CD4-positive, CD25-positive, alpha-beta regulatory T cell (primary cell): ENCODE measurements around the gene LIPA. TPM values are rescaled to one million over a fixed set of nuclear protein-coding genes. Genes with fewer than 3 reads are reported as not detected.
A peak's percentile ranks its signal among the peaks of the same experiment; 100 is the strongest.

Experiments used
- ATAC-seq, 2 donors: fragments of 150-1000 bp; cut with Tn5 transposase; one replicate each; pipeline ENCODE4 v1.10.0; 2021; ENCODE audit warnings: low read depth in 2 of 2, moderate number of reproducible peaks in 2 of 2, moderate library complexity in 1 of 2
- DNase-seq, 3 donors: peaks; one replicate each; pipeline versions ENCODE4 v3.0.0 to v3.0.0-alpha.2; 2012 to 2022; ENCODE audit warnings: mixed read lengths in 1 of 3
- H3K27ac ChIP-seq: one replicate; pipeline ENCODE4 v1.7.0; 2013; ENCODE audit warnings: mild to moderate bottlenecking, low read length; ENCODE audit not compliant: insufficient read depth, poor library complexity, severe bottlenecking
- H3K27me3 ChIP-seq: one replicate; pipeline ENCODE4 v1.7.0; 2013; ENCODE audit warnings: low read length; ENCODE audit not compliant: control insufficient read depth, insufficient read depth
- H3K36me3 ChIP-seq: one replicate; pipeline ENCODE4 v1.7.0; 2013; ENCODE audit warnings: mild to moderate bottlenecking, low read length, moderate library complexity; ENCODE audit not compliant: control insufficient read depth, insufficient read depth
- H3K4me1 ChIP-seq: 2 replicates; pipeline ENCODE4 v1.7.0; 2013; ENCODE audit warnings: mild to moderate bottlenecking, low read length; ENCODE audit not compliant: insufficient read depth, control insufficient read depth, poor library complexity, severe bottlenecking
- H3K4me3 ChIP-seq: one replicate; pipeline ENCODE4 v1.7.0; 2013; ENCODE audit warnings: low read depth, mild to moderate bottlenecking, low read length, moderate library complexity
- H3K9me3 ChIP-seq, 2 experiments: 1 replicate in 1 of 2; 2 replicates in 1 of 2; pipeline ENCODE4 v1.7.0; 2013; ENCODE audit warnings: low read length in 2 of 2, mild to moderate bottlenecking in 1 of 2, moderate library complexity in 1 of 2; ENCODE audit not compliant: control insufficient read depth in 2 of 2
- H3K27ac Mint-ChIP-seq, 3 donors: one replicate each; pipeline ENCODE4 v1.8.0; 2020 to 2022; ENCODE audit warnings: mild to moderate bottlenecking in 3 of 3, mixed read lengths in 3 of 3, moderate library complexity in 2 of 3
- H3K27me3 Mint-ChIP-seq: one replicate; pipeline ENCODE4 v1.8.0; 2022; ENCODE audit warnings: mild to moderate bottlenecking, mixed read lengths
- H3K36me3 Mint-ChIP-seq: one replicate; pipeline ENCODE4 v1.8.0; 2020; ENCODE audit warnings: mixed read lengths
- H3K4me1 Mint-ChIP-seq, 4 donors: one replicate each; pipeline ENCODE4 v1.8.0; 2020 to 2022; ENCODE audit warnings: mixed read lengths in 4 of 4, mild to moderate bottlenecking in 1 of 4
- H3K4me3 Mint-ChIP-seq, 4 donors: one replicate each; pipeline ENCODE4 v1.8.0; 2020 to 2022; ENCODE audit warnings: mild to moderate bottlenecking in 4 of 4, mixed read lengths in 4 of 4, moderate library complexity in 3 of 4
- H3K9me3 Mint-ChIP-seq, 7 donors: one replicate each; pipeline ENCODE4 v1.8.0; 2020 to 2022; ENCODE audit warnings: mixed read lengths in 7 of 7, mild to moderate bottlenecking in 3 of 7, moderate library complexity in 2 of 7
- polyA plus RNA-seq, 4 donors: library from polyadenylated mRNA; unstranded; fragments of 300-500 nt; fragmentation: Illumina TruSeq; gene quantifications; one replicate each; pipeline ENCODE4 v1.2.3, GENCODE V29; 2021
- total RNA-seq: library from RNA; stranded (reverse); gene quantifications from one replicate; pipeline ENCODE4 v1.2.3, GENCODE V29; 2022

Gene LIPA
- 25.2 TPM for total RNA-seq
- polyA plus RNA-seq, result 10 to 100 TPM; 89.8 to 99.9 (median 95.7) TPM

- H3K4me3 Mint-ChIP-seq, result peak within 1 kb of the TSS; percentile 90 to 99 (median 94)
- peaks cover 18 to 29% (median 25%) of the 10 kb centered on the region in 4 donors for H3K4me1 Mint-ChIP-seq
- ATAC-seq (peak; percentile 94 to 97), DNase-seq (peak; percentile 93 to 99 (median 94))
- Histone ChIP-seq H3K4me1 (peaks cover 11% of the 10 kb centered on the region), H3K9me3 (peaks cover 0 to 6% of the 10 kb centered on the region in 2 experiments), H3K36me3 (no peaks in the 10 kb centered on the region), H3K27me3 (no peaks in the 10 kb centered on the region), H3K27ac (peak within 1 kb of the TSS; percentile 51), H3K4me3 (peak within 1 kb of the TSS; percentile 88)
- H3K27ac Mint-ChIP-seq, result peak within 1 kb of the TSS; percentile 78 to 86 (median 86)
- H3K27me3 Mint-ChIP-seq, result peaks cover 14% of the 10 kb centered on the region
- H3K36me3 Mint-ChIP-seq, result peaks cover 8% of the 10 kb centered on the region
- peaks cover 0 to 7% (median 0%) of the 10 kb centered on the region in 7 donors for H3K9me3 Mint-ChIP-seq
Measured at GRCh38 chr10:89251409-89252224, at the start of gene LIPA. LIPA (minus strand) TSS chr10:89251775; CDS start chr10:89247648, 4,127 bp downstream.

- ATAC-seq, result peak in 1 of 2 donors; percentile 29
- H3K27ac Mint-ChIP-seq, result peak overlapping the region; percentile 74 to 98 (median 98)
- peak in 1 of 3 donors; percentile 33 for DNase-seq
- peak overlapping the region; percentile 94 to 98 (median 96) for H3K4me3 Mint-ChIP-seq
- H3K4me1 Mint-ChIP-seq, result peaks cover 29 to 43% (median 34%) of the 10 kb centered on the region in 4 donors
- Histone ChIP-seq H3K36me3 (peaks cover 6% of the 10 kb centered on the region), H3K9me3 (no peaks in the 10 kb centered on the region), H3K4me1 (peaks cover 26% of the 10 kb centered on the region), H3K4me3 (peak overlapping the region; percentile 96), H3K27me3 (no peaks in the 10 kb centered on the region), H3K27ac (peak overlapping the region; percentile 67)
- H3K36me3 Mint-ChIP-seq, result peaks cover 27% of the 10 kb centered on the region
- peaks cover 0 to 13% (median 5%) of the 10 kb centered on the region in 7 donors for H3K9me3 Mint-ChIP-seq
- peaks cover 9% of the 10 kb centered on the region for H3K27me3 Mint-ChIP-seq
Measured at GRCh38 chr10:89301232-89301631, 49.7 kb upstream of the LIPA start.

- Histone ChIP-seq H3K27me3 (no peaks in the 10 kb centered on the region), H3K9me3 (no peaks in the 10 kb centered on the region), H3K27ac (no peak overlapping the region), H3K4me3 (no peak overlapping the region), H3K4me1 (peaks cover 22% of the 10 kb centered on the region), H3K36me3 (no peaks in the 10 kb centered on the region)
- Mint-ChIP-seq H3K27me3 (peaks cover 6% of the 10 kb centered on the region), H3K9me3 (peaks cover 0 to 13% (median 4%) of the 10 kb centered on the region in 7 donors), H3K4me3 (peak overlapping the region in 2 of 4 donors; percentile 44 to 98), H3K4me1 (peaks cover 21 to 41% (median 33%) of the 10 kb centered on the region in 4 donors), H3K27ac (peak overlapping the region in 2 of 3 donors; percentile 15 to 58), H3K36me3 (peaks cover 11% of the 10 kb centered on the region)
- no peak for ATAC-seq
- DNase-seq, result no peak
Measured at GRCh38 chr10:89299031-89299430, 47.5 kb upstream of the LIPA start.

- H3K4me3 ChIP-seq, result no peak overlapping the region
- ATAC-seq (no peak), DNase-seq (no peak)
- no peak overlapping the region for H3K27ac ChIP-seq
- Mint-ChIP-seq H3K27ac (peak overlapping the region in 1 of 3 donors; percentile 1), H3K4me1 (peaks cover 14 to 36% (median 24%) of the 10 kb centered on the region in 4 donors), H3K9me3 (peaks cover 0 to 13% (median 4%) of the 10 kb centered on the region in 7 donors), H3K27me3 (peaks cover 6% of the 10 kb centered on the region), H3K4me3 (no peak overlapping the region), H3K36me3 (peaks cover 8% of the 10 kb centered on the region)
- no peaks in the 10 kb centered on the region for H3K9me3 ChIP-seq
- no peaks in the 10 kb centered on the region for H3K27me3 ChIP-seq
- peaks cover 12% of the 10 kb centered on the region for H3K4me1 ChIP-seq
- H3K36me3 ChIP-seq, result no peaks in the 10 kb centered on the region
Measured at GRCh38 chr10:89297791-89298190, 46.2 kb upstream of the LIPA start.

- Histone ChIP-seq H3K36me3 (no peaks in the 10 kb centered on the region), H3K27me3 (no peaks in the 10 kb centered on the region), H3K4me1 (peaks cover 7% of the 10 kb centered on the region), H3K9me3 (no peaks in the 10 kb centered on the region), H3K27ac (no peak overlapping the region), H3K4me3 (no peak overlapping the region)
- peaks cover 3% of the 10 kb centered on the region for H3K27me3 Mint-ChIP-seq
- H3K9me3 Mint-ChIP-seq, result peaks cover 0 to 13% (median 4%) of the 10 kb centered on the region in 7 donors
- no peak overlapping the region for H3K27ac Mint-ChIP-seq
- H3K36me3 Mint-ChIP-seq, result peaks cover 8% of the 10 kb centered on the region
- peaks cover 14 to 31% (median 19%) of the 10 kb centered on the region in 4 donors for H3K4me1 Mint-ChIP-seq
- no peak for ATAC-seq
- no peak for DNase-seq
- H3K4me3 Mint-ChIP-seq, result no peak overlapping the region
Measured at GRCh38 chr10:89297356-89297755, 45.8 kb upstream of the LIPA start.

- Histone ChIP-seq H3K4me1 (peaks cover 3% of the 10 kb centered on the region), H3K27me3 (no peaks in the 10 kb centered on the region), H3K27ac (no peak overlapping the region), H3K36me3 (no peaks in the 10 kb centered on the region), H3K9me3 (no peaks in the 10 kb centered on the region), H3K4me3 (no peak overlapping the region)
- no peak overlapping the region for H3K4me3 Mint-ChIP-seq
- ATAC-seq (no peak), DNase-seq (no peak)
- H3K27me3 Mint-ChIP-seq, result no peaks in the 10 kb centered on the region
- H3K4me1 Mint-ChIP-seq, result peaks cover 5 to 21% (median 15%) of the 10 kb centered on the region in 4 donors
- peaks cover 0 to 13% (median 4%) of the 10 kb centered on the region in 7 donors for H3K9me3 Mint-ChIP-seq
- H3K27ac Mint-ChIP-seq, result peak overlapping the region in 1 of 3 donors; percentile 23
- peaks cover 8% of the 10 kb centered on the region for H3K36me3 Mint-ChIP-seq
Measured at GRCh38 chr10:89296220-89296648, 44.7 kb upstream of the LIPA start.

DNA sequence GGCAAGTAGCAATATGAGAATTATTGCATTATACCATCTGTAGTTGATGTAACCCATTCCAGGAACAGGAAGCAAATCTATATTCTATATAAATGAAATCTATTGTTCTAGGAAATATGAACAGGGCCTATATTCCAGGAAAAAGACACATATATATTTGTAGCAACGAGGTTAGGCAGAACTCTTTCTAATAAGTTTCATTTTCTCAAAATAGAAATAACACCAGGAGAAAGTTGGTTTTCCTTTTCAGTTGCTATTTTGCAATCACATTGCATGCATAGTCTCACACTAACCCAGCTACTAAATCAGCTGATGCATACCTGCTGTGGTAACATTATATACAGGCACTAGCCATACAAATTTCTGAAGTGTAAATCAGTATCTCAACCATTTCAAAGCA lies 44.0 kb upstream of the LIPA start:
- Mint-ChIP-seq H3K9me3 (peaks cover 0 to 13% (median 4%) of the 10 kb centered on the region in 7 donors), H3K4me1 (peaks cover 0 to 17% (median 13%) of the 10 kb centered on the region in 4 donors), H3K27me3 (no peaks in the 10 kb centered on the region), H3K36me3 (peaks cover 8% of the 10 kb centered on the region), H3K4me3 (no peak overlapping the region), H3K27ac (peak overlapping the region in 1 of 3 donors; percentile 23)
- ATAC-seq (no peak), DNase-seq (peak in 1 of 3 donors; percentile 61)
- H3K36me3 ChIP-seq, result no peaks in the 10 kb centered on the region
- H3K27me3 ChIP-seq, result no peaks in the 10 kb centered on the region
- no peaks in the 10 kb centered on the region for H3K9me3 ChIP-seq
- no peaks in the 10 kb centered on the region for H3K4me1 ChIP-seq
- no peak overlapping the region for H3K27ac ChIP-seq
- H3K4me3 ChIP-seq, result no peak overlapping the region
